T-helper 22 cell (primary cell): ENCODE data around the gene CDH5.

Experiments used
- DNase-seq: peaks from one replicate; pipeline ENCODE4 v3.0.0-alpha.2; 2020; ENCODE audit warnings: low read depth

CDH5 gene

DNA sequence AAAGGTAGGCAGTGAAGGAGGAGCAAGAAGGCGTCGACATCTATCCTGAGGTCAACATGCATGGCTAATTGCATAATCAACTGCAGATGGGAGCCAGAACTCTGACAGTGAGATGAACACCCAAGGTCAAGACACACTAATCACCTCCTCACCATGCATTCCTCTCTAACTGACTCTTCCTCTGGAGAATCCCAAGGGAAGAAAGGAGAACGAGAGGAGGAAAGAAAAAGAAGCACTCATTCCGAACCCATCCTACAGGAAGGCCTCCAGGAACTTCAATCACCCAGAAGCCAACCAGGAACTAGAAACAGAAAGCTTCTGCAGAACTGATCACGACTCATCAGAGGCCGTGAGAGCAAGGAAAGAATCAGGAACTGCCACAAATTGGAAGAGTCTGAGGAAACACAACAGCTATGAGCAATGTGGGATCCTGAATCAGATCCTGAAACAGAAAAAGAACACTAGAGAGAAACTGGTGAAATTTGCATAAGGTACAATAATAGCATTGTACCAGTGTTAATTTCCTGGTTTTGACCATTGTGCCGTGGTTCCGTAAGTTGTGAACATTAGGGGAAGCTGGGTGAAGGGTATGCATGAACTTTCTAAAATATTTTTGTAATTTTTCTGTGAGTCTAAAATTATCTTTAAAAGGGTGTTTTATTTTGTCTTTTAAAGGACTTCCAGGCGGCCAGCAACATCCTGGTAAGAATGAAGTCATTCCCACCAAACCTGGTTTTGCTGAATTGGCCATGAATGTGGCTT lies 50.6 kb downstream of the CDH5 start:
- no peak for DNase-seq

DNA sequence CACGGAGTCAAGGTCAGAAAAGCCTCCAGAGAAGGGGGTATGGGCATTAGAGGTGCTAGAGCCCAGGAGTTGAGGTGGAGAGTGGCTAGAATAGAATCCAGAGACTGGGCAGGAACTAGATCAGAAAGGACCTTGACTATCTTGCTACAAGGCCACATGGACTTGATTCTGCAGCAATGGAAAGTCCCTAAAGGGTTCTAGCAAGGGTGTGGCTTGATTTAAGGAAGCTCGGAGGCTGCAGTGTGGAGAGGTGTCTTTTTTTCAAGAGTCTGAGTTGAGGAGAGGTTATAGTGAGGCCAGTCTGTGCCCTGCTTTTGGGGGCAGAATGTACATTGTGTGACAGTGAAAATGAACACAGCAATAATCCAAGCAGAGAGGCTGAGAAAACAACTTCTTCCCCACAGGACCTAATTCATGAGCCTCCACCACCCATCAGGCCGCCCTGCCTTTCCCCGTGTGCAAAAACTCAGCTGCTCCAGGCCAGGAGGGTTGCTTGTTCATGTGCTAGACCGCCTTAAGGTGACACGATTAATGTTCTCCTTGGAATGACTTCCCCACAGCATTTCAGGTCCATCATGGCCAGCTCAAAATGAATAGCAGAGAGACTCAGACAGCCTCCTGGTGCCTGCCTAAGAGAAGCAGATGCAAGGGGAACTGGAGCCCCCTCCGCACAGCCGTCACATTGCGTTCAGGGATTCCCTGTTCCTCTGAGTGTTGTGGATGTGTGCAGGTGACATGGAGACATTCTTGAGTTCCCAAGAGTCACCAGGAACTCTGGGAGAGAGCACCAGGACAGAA lies 51.9 kb downstream of the CDH5 start:
- DNase-seq, result no peak

DNA sequence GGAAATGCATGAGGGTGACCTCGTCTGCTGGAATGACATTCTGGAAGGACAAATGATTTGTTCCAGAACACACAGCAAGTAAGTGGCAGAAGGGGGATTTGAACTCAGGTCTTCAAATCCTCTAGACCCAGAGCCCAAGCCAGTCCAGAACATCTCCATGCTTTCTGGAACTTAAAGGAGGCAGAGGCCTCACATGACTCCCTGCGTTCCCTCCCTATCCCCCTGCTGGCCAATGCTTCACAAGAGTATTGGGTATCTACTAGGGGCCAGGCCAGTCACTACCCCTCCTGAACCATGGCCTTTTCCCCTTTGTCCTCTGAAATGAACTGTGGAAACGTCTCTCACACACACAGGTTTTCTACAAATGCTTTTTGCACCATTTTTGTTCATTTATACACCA lies 53.0 kb downstream of the CDH5 start:
- DNase-seq, result no peak

DNA sequence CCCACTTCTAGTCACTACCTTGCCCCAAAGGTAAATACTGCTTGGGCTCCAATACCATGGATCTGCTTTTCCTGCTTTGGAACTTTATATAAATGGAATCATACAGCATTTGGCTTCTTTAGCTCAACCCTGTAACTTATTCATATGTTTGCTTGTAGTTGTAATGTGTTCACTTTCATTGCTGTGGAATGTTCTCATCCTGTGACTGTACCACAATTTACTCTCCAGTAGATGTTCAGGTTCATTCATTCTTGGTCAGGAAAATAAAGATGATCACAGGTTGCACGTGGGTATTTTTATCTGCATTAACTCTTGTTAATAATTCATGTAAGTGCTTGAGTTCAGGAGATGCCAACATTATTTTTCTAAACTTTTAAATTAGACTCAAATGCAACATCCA lies 53.9 kb downstream of the CDH5 start:
- no peak for DNase-seq

DNA sequence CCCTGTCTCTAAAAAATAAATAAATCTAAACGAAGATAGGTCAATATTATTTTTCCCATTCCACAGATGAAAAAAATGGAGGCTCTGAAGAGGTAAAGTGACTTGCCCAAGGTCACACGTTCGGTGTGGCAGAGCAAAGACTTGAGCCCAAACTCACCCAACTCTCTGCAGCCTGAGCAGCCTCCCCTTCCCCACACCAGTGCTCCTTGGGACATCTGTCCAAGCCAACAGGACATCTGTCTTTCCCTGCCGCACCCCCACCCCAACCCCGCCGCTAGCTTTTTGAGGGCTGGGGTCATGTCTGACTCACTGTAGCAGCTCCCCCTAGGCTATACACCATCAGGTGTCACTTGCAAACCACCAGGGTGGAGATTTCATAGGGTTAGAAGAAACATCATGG lies 55.4 kb downstream of the CDH5 start:
- DNase-seq, result no peak

DNA sequence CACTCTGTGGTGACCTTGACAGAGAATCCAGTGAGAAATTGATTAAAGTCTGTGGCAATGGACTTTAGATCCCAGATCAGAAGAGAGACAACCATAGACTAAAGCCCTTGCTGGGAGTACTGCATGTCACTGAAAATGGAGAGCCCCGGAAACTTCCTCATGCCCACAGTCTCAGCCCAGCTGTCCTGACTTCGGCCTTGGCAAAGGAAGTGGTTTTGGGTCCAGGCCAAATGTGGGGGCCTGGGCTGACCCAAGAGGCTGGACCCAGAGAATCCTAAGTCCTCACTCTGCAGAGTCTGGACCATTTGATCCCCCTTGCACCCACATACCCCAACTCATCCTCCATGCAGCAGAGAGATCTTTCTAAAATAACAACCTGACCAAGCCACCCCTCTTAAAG lies 55.9 kb downstream of the CDH5 start:
- no peak for DNase-seq

DNA sequence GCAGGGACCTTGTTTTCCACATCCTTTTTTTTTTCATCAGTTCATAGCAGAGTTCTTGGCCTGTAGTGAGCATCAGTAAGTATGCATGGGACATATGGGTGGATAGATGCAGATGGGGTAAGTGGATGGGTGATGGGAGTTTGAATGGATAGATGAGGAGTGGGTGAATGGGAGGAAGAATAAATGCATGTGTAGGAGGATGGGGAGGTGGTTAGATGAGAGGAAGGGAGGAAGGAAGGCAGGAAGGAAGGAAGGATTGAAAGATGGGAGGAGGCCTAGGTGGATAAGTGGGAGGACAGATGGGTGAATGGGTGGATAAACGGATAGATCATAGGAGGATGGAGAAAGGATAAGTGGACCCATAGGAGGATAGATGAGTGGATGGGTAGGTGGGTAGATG lies 56.7 kb downstream of the CDH5 start:
- DNase-seq, result no peak

DNA sequence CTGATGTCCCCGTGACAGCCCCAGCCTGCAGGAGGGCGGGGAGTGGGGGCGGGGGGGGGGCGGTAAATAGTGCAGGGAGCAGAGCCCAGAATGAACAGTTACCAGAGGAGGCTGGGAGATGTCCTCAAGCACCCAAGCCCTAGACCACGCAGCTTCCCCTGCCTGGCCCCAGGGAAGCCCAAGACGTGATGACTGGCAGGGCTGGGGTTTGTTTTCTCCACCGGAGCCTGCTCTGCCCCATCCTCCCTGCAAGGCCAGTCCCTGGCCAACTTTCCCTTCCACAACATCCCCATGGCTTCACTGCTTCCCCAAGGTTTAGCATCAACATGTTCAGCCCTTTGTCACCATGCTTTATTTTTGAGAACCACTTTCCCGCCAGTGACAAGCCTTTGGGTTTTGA lies 59.2 kb downstream of the CDH5 start:
- DNase-seq, result no peak

DNA sequence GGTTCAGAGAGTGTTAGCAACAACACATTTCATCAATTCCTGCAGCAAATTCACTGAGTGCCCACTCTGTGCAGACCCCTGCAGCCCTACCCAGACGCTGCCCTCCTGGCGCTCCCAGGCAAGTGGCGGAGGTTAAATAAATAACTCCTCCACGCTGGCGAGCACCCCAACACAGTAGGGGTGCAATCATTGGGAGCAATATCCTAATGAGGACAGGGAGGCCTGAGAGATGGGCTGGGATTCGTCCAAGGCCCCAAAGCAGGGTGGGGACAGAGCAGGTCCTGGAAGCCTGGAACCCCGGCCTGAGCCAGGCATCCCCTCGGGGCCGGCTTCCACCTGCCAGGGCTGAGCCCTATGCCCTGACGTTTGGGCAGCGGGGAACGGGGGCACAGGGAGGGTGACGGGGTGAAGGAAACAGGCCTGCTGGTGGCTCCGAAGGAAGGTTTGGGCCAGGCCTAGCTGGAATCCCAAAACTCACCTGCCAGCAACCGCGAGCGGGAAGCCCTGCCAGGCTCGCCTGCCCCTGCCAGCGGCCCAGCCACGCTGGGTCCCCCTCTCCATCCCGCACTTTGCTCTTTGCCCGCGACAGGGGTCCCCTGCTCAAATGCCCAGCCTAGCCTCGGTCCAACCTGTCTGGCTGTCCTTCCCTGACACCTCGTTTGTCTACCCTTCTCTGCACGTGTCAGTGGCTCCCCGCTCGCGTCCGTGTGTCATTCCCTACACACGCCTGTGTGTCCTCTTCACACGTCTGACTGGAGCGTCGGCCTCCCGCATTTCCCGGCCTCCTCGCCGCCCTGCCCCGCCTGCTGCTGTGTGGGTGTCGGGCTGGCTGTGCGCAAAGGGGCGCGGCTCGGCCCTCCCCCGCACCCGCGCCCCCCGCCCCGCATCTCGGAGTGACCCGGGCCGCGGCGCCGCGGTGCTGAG lies 59.9 kb downstream of the CDH5 start:
- no peak for DNase-seq

DNA sequence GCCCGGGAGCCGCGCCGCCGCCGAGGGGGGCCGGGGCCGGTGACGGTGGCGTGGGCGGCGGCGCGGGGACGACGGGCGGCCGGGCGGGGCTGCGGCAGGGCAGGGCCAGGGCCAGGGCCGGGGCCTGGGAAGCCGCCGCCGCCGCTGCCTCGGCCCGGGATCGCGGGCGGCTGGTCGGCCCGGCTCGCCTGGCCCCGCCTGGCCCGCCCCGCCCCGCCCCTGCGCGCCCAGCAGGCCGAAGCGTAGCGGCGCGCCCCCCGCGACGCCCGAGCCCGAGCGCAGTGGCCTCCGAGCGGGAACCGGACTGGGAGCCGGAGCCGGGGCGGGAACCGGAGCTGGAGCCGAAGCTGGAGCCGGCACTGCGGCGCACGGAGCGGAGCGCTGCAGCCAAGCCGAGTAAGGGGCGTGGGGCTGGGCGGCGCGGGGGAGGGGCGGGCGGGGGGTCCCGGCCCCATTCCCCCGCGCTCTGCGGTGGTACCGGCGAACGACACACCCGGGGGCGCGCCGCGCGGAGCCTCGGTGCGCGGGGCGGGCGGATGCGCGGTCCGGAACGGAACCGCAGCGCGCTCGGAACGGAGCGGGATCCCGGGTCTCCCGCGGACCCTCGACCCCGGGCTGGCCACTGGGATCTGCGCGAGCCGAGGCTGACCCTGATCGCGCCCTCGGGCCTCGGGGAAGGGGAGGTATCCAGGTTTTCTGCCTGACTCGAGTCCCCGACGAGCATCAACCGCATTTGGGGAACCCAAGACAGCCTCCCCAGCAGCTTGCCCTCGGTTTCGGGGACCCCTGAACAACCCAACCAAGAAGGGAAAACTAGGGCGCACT lies 60.8 kb downstream of the CDH5 start, which contains the start of gene BEAN1:
Gene BEAN1, plus strand, starts transcription at position 260 of the 825 bp plus-strand sequence. CDS start 10,382 bp downstream, outside the sequence.
- DNase-seq, result no peak

DNA sequence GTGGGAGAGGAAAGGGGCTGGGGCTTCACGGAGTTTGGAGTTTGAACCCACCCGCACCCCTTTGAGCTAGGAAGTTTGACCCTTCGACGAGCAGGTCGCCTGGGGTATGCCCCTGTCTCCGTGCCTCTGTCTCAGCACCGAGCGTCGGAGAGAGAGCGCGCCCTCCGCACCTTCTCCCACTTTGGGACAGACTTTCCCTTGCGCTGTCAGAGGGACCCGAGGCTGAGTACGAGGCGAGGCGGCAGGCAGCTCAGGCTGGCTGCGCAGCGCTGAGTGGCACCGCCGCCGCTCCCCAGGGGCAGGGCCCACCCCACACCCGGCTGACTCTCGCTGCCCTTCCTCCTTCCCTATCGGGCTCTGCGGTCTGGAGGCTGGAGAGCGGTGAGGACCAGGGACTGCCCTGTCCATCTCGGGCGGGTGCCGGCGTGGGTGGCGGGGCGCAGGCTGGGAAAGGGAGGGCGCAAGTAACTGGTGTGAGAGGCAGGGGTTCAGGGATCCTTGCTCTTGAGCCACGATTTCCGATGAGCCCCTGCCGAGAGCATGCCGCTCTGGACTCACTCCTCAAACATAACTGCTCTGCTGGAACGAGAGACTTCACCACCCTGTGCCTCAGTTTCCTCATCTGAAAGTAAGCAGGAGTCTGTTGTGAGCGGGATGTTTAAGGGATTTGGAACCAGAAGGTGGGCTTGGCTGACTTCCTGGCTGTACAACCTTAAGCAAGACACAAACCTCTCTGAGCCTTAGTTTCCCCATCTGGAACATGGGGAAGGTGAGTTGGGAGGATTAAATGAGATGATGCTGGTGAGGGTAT lies 61.6 kb downstream of the CDH5 start:
- no peak for DNase-seq

DNA sequence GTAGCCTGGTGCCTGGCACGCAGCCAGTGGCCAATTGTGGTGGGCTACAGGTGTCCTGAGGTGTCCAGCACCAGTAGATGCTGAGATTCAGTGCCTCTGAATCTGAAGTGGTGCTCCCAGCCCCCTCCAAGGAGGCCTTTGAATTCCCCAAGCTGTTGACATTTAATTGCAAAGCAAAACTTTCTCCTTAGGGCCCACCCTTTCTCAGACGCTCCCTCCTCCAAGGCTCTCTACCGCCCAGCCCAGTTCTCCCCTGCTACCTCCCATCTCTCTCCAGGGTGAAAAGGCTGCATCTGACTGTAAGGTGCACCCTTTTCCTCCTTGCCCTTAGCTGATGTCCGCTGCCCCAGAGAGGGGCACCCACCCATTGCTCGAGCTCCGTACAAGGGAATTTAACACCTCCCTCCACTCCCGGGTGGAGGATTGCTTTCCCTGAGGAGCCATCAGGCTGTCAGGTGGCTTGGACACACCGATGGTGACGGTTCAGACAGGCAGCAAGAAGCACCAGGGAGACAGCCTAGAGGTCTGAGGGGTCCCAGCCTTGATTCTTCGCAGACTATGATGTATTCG lies 62.3 kb downstream of the CDH5 start:
- no peak for DNase-seq

DNA sequence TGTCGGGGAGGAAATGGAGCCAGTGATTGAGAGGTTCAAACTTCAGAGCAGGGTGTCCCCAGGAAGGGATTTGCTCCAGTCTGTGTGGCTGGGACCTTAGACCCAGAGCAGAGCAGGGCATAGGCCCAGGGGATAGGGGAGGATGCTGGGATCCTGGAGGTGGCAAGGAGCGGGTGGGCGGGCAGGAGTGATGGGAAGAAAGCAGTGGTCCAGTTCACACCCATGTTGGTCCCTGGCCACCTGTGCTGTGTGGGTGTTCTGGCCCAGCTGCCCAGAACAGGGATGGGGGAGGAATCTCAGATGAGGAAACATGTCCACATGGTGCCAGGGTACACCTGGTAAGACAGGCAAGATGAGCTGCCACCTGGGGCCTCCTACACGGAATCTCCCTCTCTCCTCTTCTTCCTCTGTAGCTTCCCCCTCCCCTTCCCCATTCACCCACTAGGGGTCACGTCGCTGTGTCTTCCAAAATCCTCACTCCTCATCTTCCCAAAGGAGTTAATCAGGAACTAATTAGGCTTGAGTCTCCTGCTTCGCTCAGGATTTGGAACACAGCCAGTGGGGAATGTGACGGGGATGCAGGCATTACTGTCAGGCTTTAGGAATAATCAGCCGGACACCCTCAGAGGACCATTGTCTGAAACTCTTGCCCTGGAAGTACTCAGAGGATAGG lies 62.9 kb downstream of the CDH5 start:
- no peak for DNase-seq

DNA sequence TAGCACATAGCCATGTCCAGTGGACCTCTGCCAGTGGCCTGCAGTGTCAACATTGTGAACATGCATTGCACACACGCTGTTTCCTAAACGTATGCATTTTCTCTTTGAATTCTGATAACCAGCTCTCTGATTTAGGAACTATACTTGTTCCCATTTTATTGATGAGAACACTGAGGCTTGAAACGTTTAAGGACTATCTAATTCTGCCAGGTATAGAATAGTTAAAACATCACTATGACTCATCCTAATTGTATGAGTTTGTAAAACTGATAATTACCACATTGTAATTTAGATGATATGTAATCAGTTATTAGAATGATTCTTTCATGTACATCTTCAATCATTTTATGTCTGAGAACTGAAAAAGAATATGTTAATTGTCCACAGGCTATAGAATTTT lies 63.7 kb downstream of the CDH5 start:
- DNase-seq, result no peak

DNA sequence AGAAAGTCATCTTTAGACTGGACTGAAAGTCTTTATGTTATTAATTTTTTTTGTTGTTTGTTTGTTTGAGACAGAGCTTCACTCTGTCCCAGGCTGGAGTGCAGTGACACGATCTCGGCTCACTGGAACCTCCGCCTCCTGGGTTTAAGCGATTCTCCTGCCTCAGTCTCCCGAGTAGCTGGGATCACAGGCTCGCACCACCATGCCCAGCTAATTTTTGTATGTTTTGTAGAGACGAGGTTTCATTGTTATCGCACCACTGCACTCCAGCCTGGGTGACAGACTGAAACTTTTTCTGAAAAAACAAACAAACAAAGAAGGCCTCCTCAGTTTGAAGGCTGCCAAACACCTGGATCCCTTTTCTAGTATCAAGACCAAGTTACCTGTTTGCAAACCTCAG lies 65.3 kb downstream of the CDH5 start:
- DNase-seq, result no peak

DNA sequence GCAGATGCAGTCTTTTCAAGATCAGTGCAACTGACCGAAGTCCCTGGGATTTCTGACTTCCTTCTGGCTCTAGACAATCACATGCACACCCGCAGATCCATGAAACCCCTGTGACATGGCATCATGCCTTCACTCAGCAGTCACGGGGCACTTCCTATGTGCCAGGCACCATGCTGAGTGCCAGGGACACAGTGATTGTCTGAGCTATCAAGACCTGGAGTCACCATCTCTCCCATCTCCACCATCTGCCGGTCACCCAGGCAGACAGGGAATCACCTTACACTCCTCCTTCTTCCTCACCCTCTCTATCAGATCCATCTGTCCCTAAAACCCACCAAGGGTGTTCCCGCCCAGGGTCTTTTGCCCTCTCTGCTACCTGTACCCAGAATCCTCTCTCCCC lies 65.9 kb downstream of the CDH5 start:
- no peak for DNase-seq

DNA sequence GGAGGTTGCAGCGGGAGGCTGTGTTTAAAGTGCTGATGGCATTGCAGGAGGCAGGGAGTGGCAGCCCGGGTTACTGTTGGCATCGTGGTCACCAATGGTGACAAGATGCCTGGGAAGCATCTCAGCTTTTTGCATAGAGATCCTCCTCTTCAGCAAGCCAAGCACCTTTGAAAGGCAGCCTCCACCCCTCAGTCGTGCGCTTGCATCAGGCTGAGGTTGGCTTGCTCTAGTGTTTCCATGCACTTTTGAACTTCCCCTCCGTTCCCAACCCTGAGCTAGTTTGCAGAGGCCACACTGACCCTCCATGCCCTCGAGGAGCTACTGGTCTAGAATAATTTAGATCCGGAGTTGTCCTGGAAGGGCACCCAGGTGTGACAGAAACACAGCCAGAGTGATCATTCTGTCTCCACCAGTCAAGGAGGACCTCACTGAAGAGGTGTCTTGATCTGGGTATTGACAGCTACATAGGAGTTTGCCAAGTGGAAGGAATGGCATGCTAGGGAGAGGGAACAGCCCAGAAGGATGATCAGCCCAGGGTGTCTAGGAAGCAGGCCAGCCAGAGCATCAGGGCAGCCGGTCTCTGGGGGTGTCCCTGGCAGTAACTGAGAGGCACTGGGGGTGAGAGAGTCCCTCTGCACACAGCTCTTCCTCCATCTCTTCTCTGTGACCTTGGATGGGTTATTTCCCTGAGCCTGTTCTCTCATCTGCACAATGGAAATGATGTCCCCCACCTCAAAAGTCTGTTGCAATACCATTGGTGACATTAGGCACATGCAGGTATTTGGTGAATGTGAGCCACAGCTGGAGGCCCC lies 68.3 kb downstream of the CDH5 start:
- no peak for DNase-seq

DNA sequence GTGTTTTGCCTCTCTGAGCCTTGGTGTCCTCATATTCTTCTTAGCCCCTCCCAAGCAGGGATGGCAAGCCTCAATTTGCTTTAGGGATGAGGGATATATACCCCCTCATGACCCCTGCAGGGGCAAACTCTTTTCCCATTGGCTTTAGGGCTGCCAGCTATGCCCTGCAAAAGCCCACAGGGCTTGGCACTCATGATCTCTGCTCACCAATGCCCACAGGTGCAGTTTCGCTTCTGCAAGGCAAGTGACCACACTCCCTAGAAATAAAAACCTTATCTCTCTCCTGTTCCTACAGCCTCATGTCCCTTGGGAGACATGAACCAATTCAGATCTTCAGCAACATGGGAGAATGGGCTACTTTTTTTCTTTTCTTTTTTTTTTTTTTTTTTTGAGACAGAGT lies 69.4 kb downstream of the CDH5 start:
- no peak for DNase-seq

DNA sequence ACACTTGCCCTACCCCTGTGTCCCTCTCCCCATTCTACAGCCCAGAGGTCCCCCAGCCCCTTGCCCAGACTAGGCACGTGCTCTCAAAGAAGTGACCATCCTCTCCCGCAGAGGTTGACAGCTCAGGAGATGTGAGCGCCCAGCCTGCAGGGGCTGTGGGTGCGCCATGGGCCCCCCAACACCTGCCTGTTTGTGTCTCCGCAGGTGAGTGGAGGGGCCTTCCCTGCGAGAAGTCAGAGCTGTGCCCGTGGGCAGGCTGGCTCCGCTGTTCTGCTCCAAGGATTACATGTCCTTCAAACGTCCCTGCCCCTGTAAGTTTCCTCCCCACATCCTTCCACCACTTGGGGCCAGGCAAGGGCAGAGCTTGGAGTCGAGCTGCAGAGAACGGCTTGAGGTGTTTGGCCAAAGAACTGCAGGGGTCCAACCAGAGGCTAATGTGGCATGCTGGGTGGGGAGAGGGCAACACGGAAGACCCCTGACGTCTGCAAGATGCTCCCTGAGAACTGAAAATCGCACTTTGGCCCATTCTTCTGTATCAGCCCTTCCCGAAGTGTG lies 71.0 kb downstream of the CDH5 start:
- no peak for DNase-seq
